ENCODE results near the gene RIBC2. TPM values are rescaled to one million over a fixed set of nuclear protein-coding genes. Genes with fewer than 3 reads are reported as not detected.

Gene RIBC2
- total and polyA plus RNA-seq, 2 of the 4 experiments (the other 2 are of a cell fraction): 0.29 to 0.36 TPM

- no peak for TF ChIP-seq CTCF (conservative IDR thresholded peaks at IDR 0.05; ENCODE audit: low read depth, low read length)
Observed at GRCh38 chr22:45478108-45478771, 64.7 kb downstream of the RIBC2 start (continued).

GRCh38 chr22:45480717-45481116 lies 67.2 kb downstream of the RIBC2 start:
- Histone ChIP-seq H3K4me3 (ENCODE audit: insufficient read depth, low read depth, low read length) (no peak overlapping the region), H4K8ac (ENCODE audit: low read depth in 2 of 2, low read length in 2 of 2) (no peak overlapping the region), H2BK20ac (ENCODE audit: low read depth, low read length) (peak overlapping the region; percentile 39; the same call in 1 of the 2 replicates), H2BK120ac (ENCODE audit: low read depth, low read length) (peak overlapping the region; percentile 46), H2BK15ac (ENCODE audit: low read depth, low read length) (0 out of 3 replicates have a peak overlapping the region, but pooled peaks have one; percentile 46), H3K4me2 (ENCODE audit: low read depth, low read length) (no peak overlapping the region), H2AK9ac (replicated peaks; ENCODE audit: low read depth, low read length, poor library complexity) (no peak overlapping the region), H3K4me1 (ENCODE audit: control insufficient read depth, insufficient read depth, low read length) (peaks cover 17% of the 10 kb centered on the region), H3K14ac (replicated peaks; ENCODE audit: low read depth, low read length) (no peak overlapping the region), H3K56ac (ENCODE audit: extremely low read depth, insufficient read depth, low read length) (no peak overlapping the region), H3K27ac (ENCODE audit: insufficient read depth, low read length) (no peak overlapping the region), H3K79me1 (ENCODE audit: low read depth in 1 of 2, low read length in 2 of 2) (no peaks in the 10 kb centered on the region), H2AK5ac (ENCODE audit: low read depth, low read length) (peak overlapping the region; percentile 15), H3K18ac (ENCODE audit: low read depth, low read length) (no peak overlapping the region), H3K4ac (ENCODE audit: low read depth, low read length) (peak overlapping the region; percentile 56), H3K36me3 (ENCODE audit: control insufficient read depth, insufficient read depth, low read length) (no peaks in the 10 kb centered on the region), H3K27me3 (ENCODE audit: control insufficient read depth, insufficient read depth, low read length) (no peaks in the 10 kb centered on the region), H3K9me1 (ENCODE audit: insufficient read depth, low read length) (peaks cover 11% of the 10 kb centered on the region), H4K91ac (ENCODE audit: insufficient read depth, low read depth, low read length) (no peak overlapping the region; the same call in 1 of the 2 replicates), H4K5ac (ENCODE audit: low read depth, low read length) (no peak overlapping the region), H3K9ac (ENCODE audit: low read depth, low read length) (no peak overlapping the region), H4K20me1 (ENCODE audit: insufficient read depth, low read length) (no peaks in the 10 kb centered on the region), H3K9me3 (ENCODE audit: control insufficient read depth, insufficient read depth, low read length) (peaks cover 3% of the 10 kb centered on the region; the same call in 1 of the 2 replicates), H2BK5ac (ENCODE audit: low read depth, low read length, poor library complexity, severe bottlenecking) (no peak overlapping the region), H3K23ac (ENCODE audit: low read depth, low read length) (no peak overlapping the region), H2AFZ (replicated peaks; ENCODE audit: low read length, poor library complexity) (no peak overlapping the region)
- intact Hi-C loops (cut with micrococcal nuclease): no loop called here
- dilution Hi-C loops (cut with HindIII; ENCODE audit: low sequenced_read_pairs, unreplicated experiment): no loop called here
- no peak for ATAC-seq (ENCODE audit: low read depth)
- in situ Hi-C loops (cut with MboI; ENCODE audit: low sequenced_read_pairs): no loop called here
- POLR2A ChIA-PET (ENCODE audit: unreplicated experiment): no interaction called here
- CTCF ChIA-PET: no interaction called here
- DNase-seq: no peak
- BruUV-seq (replicated peaks): no TSS peak
- WGBS, 2 experiments (ENCODE audit: extremely low coverage in 2 of 2, insufficient read length in 1 of 2): 100% methylated on average over 1 of the region's 3 CpGs; no CpG with 5 or more reads in 1 of the 2 experiments
- TF ChIP-seq CHD1 (IDR thresholded peaks at IDR 0.05; ENCODE audit: low read depth, low read length) (no peak), CEBPB (IDR thresholded peaks at IDR 0.05; ENCODE audit: low read depth, low read length) (no peak), MAZ (IDR thresholded peaks at IDR 0.05; ENCODE audit: borderline replicate concordance, low read depth, low read length) (no peak), CTCF (conservative IDR thresholded peaks at IDR 0.05; ENCODE audit: low read depth, low read length) (no peak), RFX5 (IDR thresholded peaks at IDR 0.05; ENCODE audit: low read depth, low read length) (no peak), MAFK (IDR thresholded peaks at IDR 0.05; ENCODE audit: low read depth, low read length) (no peak), SMC3 (IDR thresholded peaks at IDR 0.05; ENCODE audit: low read depth, low read length) (no peak), NFE2L2 (IDR thresholded peaks at IDR 0.05; ENCODE audit: low read depth, low read length) (no peak), RAD21 (IDR thresholded peaks at IDR 0.05; ENCODE audit: low read length) (no peak), RCOR1 (IDR thresholded peaks at IDR 0.05; ENCODE audit: insufficient replicate concordance, low read length) (no peak)
- TF ChIP-seq, protein P1, sequence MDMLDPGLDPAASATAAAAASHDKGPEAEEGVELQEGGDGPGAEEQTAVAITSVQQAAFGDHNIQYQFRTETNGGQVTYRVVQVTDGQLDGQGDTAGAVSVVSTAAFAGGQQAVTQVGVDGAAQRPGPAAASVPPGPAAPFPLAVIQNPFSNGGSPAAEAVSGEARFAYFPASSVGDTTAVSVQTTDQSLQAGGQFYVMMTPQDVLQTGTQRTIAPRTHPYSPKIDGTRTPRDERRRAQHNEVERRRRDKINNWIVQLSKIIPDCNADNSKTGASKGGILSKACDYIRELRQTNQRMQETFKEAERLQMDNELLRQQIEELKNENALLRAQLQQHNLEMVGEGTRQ (IDR thresholded peaks at IDR 0.05; ENCODE audit: low read depth, low read length): no peak

Measured in IMR-90 (cell line).